GM12878 (cell line): ENCODE data around the gene FSTL4. TPM values are rescaled to one million over a fixed set of nuclear protein-coding genes. Genes with fewer than 3 reads are reported as not detected.

ENCODE experiments used
- ATAC-seq: fragments of 200-7000 bp; cut with Tn5 transposase; 3 replicates; pipeline ENCODE4 v1.9.1; 2020; ENCODE audit warnings: mild to moderate bottlenecking, moderate library complexity
- BruUV-seq: library from RNA; stranded (reverse); fragments of 400-500 nt; replicated peaks from 2 replicates; lab custom pipeline; 2021; lab: Mats Ljungman, UMichigan
- CTCF ChIA-PET: fragments of 300-600 bp; sonication (Branson Sonifier 250); formaldehyde crosslinking; extraction: SDS; loops from one replicate; lab custom pipeline; 2021; ENCODE audit warnings: inconsistent platforms; lab: Yijun Ruan, JAX
- POLR2A ChIA-PET: fragments of 350-600 bp; formaldehyde crosslinking; extraction: SDS; loops from one replicate; lab custom pipeline; 2021; ENCODE audit warnings: inconsistent platforms; lab: Charles Lee
- RAD21 ChIA-PET: fragments of 300-600 bp; sonication (Branson Sonifier 250); formaldehyde crosslinking; loops from one replicate; lab custom pipeline; 2023; ENCODE audit warnings: antibody characterized with exemption; ENCODE audit not compliant: unreplicated experiment; lab: Charles Lee
- SMC1A ChIA-PET: fragments of 300-600 bp; sonication (Branson Sonifier 250); formaldehyde crosslinking; loops from one replicate; lab custom pipeline; 2023; ENCODE audit not compliant: unreplicated experiment, uncharacterized antibody; lab: Charles Lee
- DNase-seq: peaks from one replicate; pipeline ENCODE4 v3.0.0-alpha.2; 2011; ENCODE audit warnings: low read depth, low spot score
- FAIRE-seq: peaks from 3 replicates; lab custom pipeline; 2011; peaks lifted over from hg19 to GRCh38; lab: Jason Lieb, UNC
- H2AFZ ChIP-seq: 2 replicates; pipeline ENCODE4 v1.6.0; 2011; ENCODE audit warnings: low read depth, low read length, control low read depth; ENCODE audit not compliant: control insufficient read depth
- H3K27ac ChIP-seq: 2 replicates; pipeline ENCODE4 v1.5.1; 2011; ENCODE audit warnings: control low read depth; ENCODE audit not compliant: control insufficient read depth, insufficient read depth
- H3K27me3 ChIP-seq, 2 experiments: replicated peaks in 1 of 2; 2 replicates each; pipeline versions ENCODE4 v1.6.0 to v1.6.1; 2011; ENCODE audit warnings: low read length in 1 of 2; ENCODE audit not compliant: control insufficient read depth in 2 of 2, insufficient read depth in 2 of 2
- H3K36me3 ChIP-seq, 2 experiments: 2 replicates each; pipeline ENCODE4 v1.5.1; 2011; ENCODE audit warnings: low read length in 1 of 2; ENCODE audit not compliant: control insufficient read depth in 2 of 2, insufficient read depth in 2 of 2
- H3K4me1 ChIP-seq: 2 replicates; pipeline ENCODE4 v1.6.1; 2011; ENCODE audit warnings: mild to moderate bottlenecking, low read length, moderate library complexity, mixed read lengths; ENCODE audit not compliant: control insufficient read depth, insufficient read depth
- H3K4me2 ChIP-seq: 2 replicates; pipeline ENCODE4 v1.6.0; 2011; ENCODE audit warnings: control low read depth; ENCODE audit not compliant: control insufficient read depth, insufficient read depth
- H3K4me3 ChIP-seq: fragments of 200-600 bp; sonication (generic); 2 replicates; pipeline ENCODE4 v1.5.1; 2016
- H3K79me2 ChIP-seq: 2 replicates; pipeline ENCODE4 v1.6.0; 2011; ENCODE audit warnings: low read length; ENCODE audit not compliant: control insufficient read depth, insufficient read depth
- H3K9ac ChIP-seq: 2 replicates; pipeline ENCODE4 v1.8.0; 2011; ENCODE audit warnings: low read length, control low read depth, mixed read lengths; ENCODE audit not compliant: control insufficient read depth, insufficient read depth
- H3K9me3 ChIP-seq: replicated peaks from 3 replicates; pipeline ENCODE4 v1.5.1; 2011; ENCODE audit warnings: mild to moderate bottlenecking, low read length; ENCODE audit not compliant: control insufficient read depth, insufficient read depth
- H4K20me1 ChIP-seq: 2 replicates; pipeline ENCODE4 v1.6.0; 2011; ENCODE audit not compliant: control insufficient read depth, insufficient read depth
- DPF2 ChIP-seq: fragments of 450-650 bp; IDR thresholded peaks from 2 replicates; pipeline ENCODE4 v1.6.1; 2017; ENCODE audit warnings: mild to moderate bottlenecking
- ESRRA ChIP-seq: IDR thresholded peaks from 2 replicates; pipeline ENCODE4 v1.6.1; 2012; ENCODE audit warnings: mild to moderate bottlenecking, low read length, improper control_type of control experiment
- ETV6 ChIP-seq, 2 experiments: fragments of 450-650 bp in 1 of 2; IDR thresholded peaks in 1 of 2; conservative IDR thresholded peaks in 1 of 2; 2 replicates each; pipeline ENCODE4 v1.6.1; 2014; ENCODE audit warnings: antibody characterized with exemption in 1 of 2, borderline replicate concordance in 1 of 2, low read depth in 1 of 2, mild to moderate bottlenecking in 1 of 2, moderate library complexity in 1 of 2
- HDGF ChIP-seq: fragments of 450-650 bp; IDR thresholded peaks from 2 replicates; pipeline ENCODE4 v1.6.1; 2016; ENCODE audit warnings: antibody characterized with exemption
- MTA3 ChIP-seq: IDR thresholded peaks from 2 replicates; pipeline ENCODE4 v1.6.1; 2012; ENCODE audit warnings: low read length, inconsistent platforms, borderline replicate concordance
- POLR2A ChIP-seq: IDR thresholded peaks from 2 replicates; pipeline ENCODE4 v1.6.1; 2011; ENCODE audit warnings: low read depth, mild to moderate bottlenecking, low read length
- SREBF1 ChIP-seq: IDR thresholded peaks from 2 replicates; pipeline ENCODE4 v1.6.1; 2012; ENCODE audit warnings: mild to moderate bottlenecking, low read length
- ZZZ3 ChIP-seq: IDR thresholded peaks from 2 replicates; pipeline ENCODE4 v1.6.1; 2011; ENCODE audit warnings: low read depth; ENCODE audit not compliant: control insufficient read depth, insufficient read length
- WGBS: methylation state at CpG from one replicate; pipeline ENCODE4 v1.1.6; 2016; ENCODE audit warnings: low lambda C conversion rate; ENCODE audit not compliant: insufficient replicate concordance, insufficient coverage; ENCODE audit errors: missing lambda C conversion rate; 5-methylcytosine and 5-hydroxymethylcytosine counted together
- in situ Hi-C: fragments of 300-500 bp; cut with MboI; formaldehyde crosslinking; loops from 9 replicates; pipeline ENCODE4 v1.14.3; 2018; ENCODE audit warnings: mixed read lengths
- intact Hi-C: fragments of 100-400 bp; cut with micrococcal nuclease; formaldehyde crosslinking; loops from one replicate; pipeline ENCODE4 v1.14.2; 2022; ENCODE audit not compliant: unreplicated experiment
- polyA plus RNA-seq, 11 experiments: library from polyadenylated mRNA; depleted of rRNA in 4 of 11; unstranded in 6 of 11; stranded (reverse) in 5 of 11; fragments of >200 nt; fragmentation: Nextera tagmentation in 4 of 11; fragmentation: Illumina TruSeq in 1 of 11; extraction: Ambion mirVana in 4 of 11; extraction: Trizol in 1 of 11; gene quantifications; 1 replicate in 1 of 11; 2 replicates in 10 of 11; pipeline versions ENCODE4 v1.2.1 to v1.2.3, GENCODE V29; 2011 to 2016; ENCODE audit warnings: inconsistent platforms in 2 of 11, missing spikeins in 2 of 11, low read depth in 1 of 11
- total RNA-seq, 4 experiments: library from RNA; depleted of rRNA in 3 of 4; stranded (reverse); fragments of >200 nt in 3 of 4; fragmentation: Illumina TruSeq in 1 of 4; extraction: Trizol in 1 of 4; gene quantifications; 2 replicates each; pipeline versions ENCODE4 v1.2.1 to v1.2.3, GENCODE V29; 2013 to 2021
- TF ChIP-seq, protein P1 (sequence below): fragments of 450-650 bp; IDR thresholded peaks from 2 replicates; pipeline ENCODE4 v1.6.1; 2017; ENCODE audit warnings: mild to moderate bottlenecking, moderate library complexity

Gene FSTL4
- total and polyA plus RNA-seq, 10 of the 15 experiments (the other 5 are each of a cell fraction or from before 2014, with no cell fraction given) = 0.01 to 0.79 (median 0.21) TPM; not detected in 6

DNA sequence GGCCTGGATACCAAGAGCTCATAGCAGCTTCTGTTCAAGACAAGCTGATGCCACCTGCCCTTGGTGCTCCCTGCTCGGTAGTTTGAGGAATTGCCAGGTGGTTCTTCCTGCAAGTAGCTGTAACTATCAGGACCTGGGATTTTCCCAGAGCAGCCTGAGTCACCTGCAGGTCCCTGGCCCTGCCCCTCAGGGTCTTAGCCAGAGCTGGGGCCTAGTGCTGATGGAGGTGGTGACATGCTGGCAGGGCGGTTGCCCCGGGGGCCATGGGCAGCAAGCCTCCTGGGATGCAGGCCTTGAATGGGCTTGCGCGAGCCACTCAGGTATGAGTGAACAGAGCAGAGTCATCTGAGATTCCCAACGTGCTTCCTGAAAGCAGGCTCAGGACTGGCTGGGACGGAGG, 298.3 kb downstream of the FSTL4 start:
- Histone ChIP-seq H3K4me1 (no peaks in the 10 kb centered on the region), H3K4me3 (no peak overlapping the region), H3K27me3 (no peaks in the 10 kb centered on the region), H3K9ac (no peak overlapping the region), H3K27ac (no peak overlapping the region), H3K4me2 (no peak overlapping the region), H2AFZ (no peak overlapping the region), H4K20me1 (no peaks in the 10 kb centered on the region), H3K9me3 (no peaks in the 10 kb centered on the region), H3K79me2 (no peaks in the 10 kb centered on the region), H3K36me3 (no peaks in the 10 kb centered on the region)
- ChIA-PET POLR2A (no interaction called here), SMC1A (interaction anchor here (0.6 kb wide), 1 partner anchor 21 kb away, joined by 3 read pairs; no protein-coding TSS in a partner anchor), CTCF (no interaction called here), RAD21 (interaction anchor here (0.5 to 1.1 kb wide), 2 partner anchors 25 to 740 kb away, joined by 3 to 5 read pairs; no protein-coding TSS in a partner anchor)
- FAIRE-seq (no peak), ATAC-seq (no peak), DNase-seq (no peak)
- intact Hi-C loops = no loop called here
- TF ChIP-seq DPF2 (no peak), ESRRA (no peak), HDGF (no peak), SREBF1 (no peak), MTA3 (no peak), POLR2A (no peak), ETV6 (conservative IDR thresholded peaks at IDR 0.05 in 1 of 2, IDR thresholded peaks at IDR 0.05 in 1 of 2; ENCODE audit: borderline replicate concordance in 1 of 2, low read depth in 1 of 2) (no peak), ZZZ3 (no peak)
- TF ChIP-seq, protein P1, sequence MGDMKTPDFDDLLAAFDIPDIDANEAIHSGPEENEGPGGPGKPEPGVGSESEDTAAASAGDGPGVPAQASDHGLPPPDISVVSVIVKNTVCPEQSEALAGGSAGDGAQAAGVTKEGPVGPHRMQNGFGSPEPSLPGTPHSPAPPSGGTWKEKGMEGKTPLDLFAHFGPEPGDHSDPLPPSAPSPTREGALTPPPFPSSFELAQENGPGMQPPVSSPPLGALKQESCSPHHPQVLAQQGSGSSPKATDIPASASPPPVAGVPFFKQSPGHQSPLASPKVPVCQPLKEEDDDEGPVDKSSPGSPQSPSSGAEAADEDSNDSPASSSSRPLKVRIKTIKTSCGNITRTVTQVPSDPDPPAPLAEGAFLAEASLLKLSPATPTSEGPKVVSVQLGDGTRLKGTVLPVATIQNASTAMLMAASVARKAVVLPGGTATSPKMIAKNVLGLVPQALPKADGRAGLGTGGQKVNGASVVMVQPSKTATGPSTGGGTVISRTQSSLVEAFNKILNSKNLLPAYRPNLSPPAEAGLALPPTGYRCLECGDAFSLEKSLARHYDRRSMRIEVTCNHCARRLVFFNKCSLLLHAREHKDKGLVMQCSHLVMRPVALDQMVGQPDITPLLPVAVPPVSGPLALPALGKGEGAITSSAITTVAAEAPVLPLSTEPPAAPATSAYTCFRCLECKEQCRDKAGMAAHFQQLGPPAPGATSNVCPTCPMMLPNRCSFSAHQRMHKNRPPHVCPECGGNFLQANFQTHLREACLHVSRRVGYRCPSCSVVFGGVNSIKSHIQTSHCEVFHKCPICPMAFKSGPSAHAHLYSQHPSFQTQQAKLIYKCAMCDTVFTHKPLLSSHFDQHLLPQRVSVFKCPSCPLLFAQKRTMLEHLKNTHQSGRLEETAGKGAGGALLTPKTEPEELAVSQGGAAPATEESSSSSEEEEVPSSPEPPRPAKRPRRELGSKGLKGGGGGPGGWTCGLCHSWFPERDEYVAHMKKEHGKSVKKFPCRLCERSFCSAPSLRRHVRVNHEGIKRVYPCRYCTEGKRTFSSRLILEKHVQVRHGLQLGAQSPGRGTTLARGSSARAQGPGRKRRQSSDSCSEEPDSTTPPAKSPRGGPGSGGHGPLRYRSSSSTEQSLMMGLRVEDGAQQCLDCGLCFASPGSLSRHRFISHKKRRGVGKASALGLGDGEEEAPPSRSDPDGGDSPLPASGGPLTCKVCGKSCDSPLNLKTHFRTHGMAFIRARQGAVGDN = no peak
- BruUV-seq = no TSS peak
- WGBS = 52% methylated on average over 7 of the region's 7 CpGs
- in situ Hi-C loops = no loop called here
